ENCODE measurements around the gene PACRG.

Gene PACRG

GRCh38 chr6:163262080-163262479, 534.3 kb downstream of the PACRG start:
- TF ChIP-seq TAF1 (IDR thresholded peaks at IDR 0.05; ENCODE audit: borderline replicate concordance, low read depth, low read length) (no peak), POLR2AphosphoS5 (IDR thresholded peaks at IDR 0.05; ENCODE audit: low read depth, low read length) (no peak), POLR2A (IDR thresholded peaks at IDR 0.05; ENCODE audit: low read depth, low read length) (no peak)
- no peak for FAIRE-seq
- DNase-seq (ENCODE audit: insufficient read length) = no peak

GRCh38 chr6:163263196-163263595, 535.4 kb downstream of the PACRG start:
- DNase-seq (ENCODE audit: insufficient read length) (no peak), FAIRE-seq (no peak)
- TF ChIP-seq POLR2A (IDR thresholded peaks at IDR 0.05; ENCODE audit: low read depth, low read length) (no peak), TAF1 (IDR thresholded peaks at IDR 0.05; ENCODE audit: borderline replicate concordance, low read depth, low read length) (no peak), POLR2AphosphoS5 (IDR thresholded peaks at IDR 0.05; ENCODE audit: low read depth, low read length) (no peak)

- FAIRE-seq (no peak), DNase-seq (ENCODE audit: insufficient read length) (no peak)
- TF ChIP-seq POLR2AphosphoS5 (IDR thresholded peaks at IDR 0.05; ENCODE audit: low read depth, low read length) (no peak), TAF1 (IDR thresholded peaks at IDR 0.05; ENCODE audit: borderline replicate concordance, low read depth, low read length) (no peak), POLR2A (IDR thresholded peaks at IDR 0.05; ENCODE audit: low read depth, low read length) (no peak)
Observed at GRCh38 chr6:163263998-163264661, 536.4 kb downstream of the PACRG start.

GRCh38 chr6:163264662-163265035, 536.9 kb downstream of the PACRG start:
- DNase-seq (ENCODE audit: insufficient read length) (no peak), FAIRE-seq (no peak)

GRCh38 chr6:163281634-163282033, 553.9 kb downstream of the PACRG start:
- DNase-seq (ENCODE audit: insufficient read length) = no peak
- no peak for TF ChIP-seq POLR2AphosphoS5 (IDR thresholded peaks at IDR 0.05; ENCODE audit: low read depth, low read length)
- no peak for FAIRE-seq

More at GRCh38 chr6:163264662-163265035, 536.9 kb downstream of the PACRG start:
- TF ChIP-seq POLR2AphosphoS5 (IDR thresholded peaks at IDR 0.05; ENCODE audit: low read depth, low read length) (no peak), TAF1 (IDR thresholded peaks at IDR 0.05; ENCODE audit: borderline replicate concordance, low read depth, low read length) (no peak), POLR2A (IDR thresholded peaks at IDR 0.05; ENCODE audit: low read depth, low read length) (no peak)

GRCh38 chr6:163282672-163283071, 554.9 kb downstream of the PACRG start:
- TF ChIP-seq POLR2AphosphoS5 (IDR thresholded peaks at IDR 0.05; ENCODE audit: low read depth, low read length) (no peak), POLR2A (IDR thresholded peaks at IDR 0.05; ENCODE audit: low read depth, low read length) (no peak), TAF1 (IDR thresholded peaks at IDR 0.05; ENCODE audit: borderline replicate concordance, low read depth, low read length) (no peak)
- FAIRE-seq (no peak), DNase-seq (ENCODE audit: insufficient read length) (no peak)

GRCh38 chr6:163284151-163284550, 556.4 kb downstream of the PACRG start:
- FAIRE-seq (no peak), DNase-seq (ENCODE audit: insufficient read length) (no peak)
- no peak for TF ChIP-seq POLR2A (IDR thresholded peaks at IDR 0.05; ENCODE audit: low read depth, low read length)
- no peak for TF ChIP-seq TAF1 (IDR thresholded peaks at IDR 0.05; ENCODE audit: borderline replicate concordance, low read depth, low read length)
- no peak for TF ChIP-seq POLR2AphosphoS5 (IDR thresholded peaks at IDR 0.05; ENCODE audit: low read depth, low read length)

GRCh38 chr6:163285691-163286090, 557.9 kb downstream of the PACRG start:
- FAIRE-seq (no peak), DNase-seq (ENCODE audit: insufficient read length) (no peak)
- TF ChIP-seq POLR2A (IDR thresholded peaks at IDR 0.05; ENCODE audit: low read depth, low read length) (no peak), TAF1 (IDR thresholded peaks at IDR 0.05; ENCODE audit: borderline replicate concordance, low read depth, low read length) (no peak), POLR2AphosphoS5 (IDR thresholded peaks at IDR 0.05; ENCODE audit: low read depth, low read length) (no peak)

- DNase-seq (ENCODE audit: insufficient read length) (no peak), FAIRE-seq (no peak)
- no peak for TF ChIP-seq POLR2AphosphoS5 (IDR thresholded peaks at IDR 0.05; ENCODE audit: low read depth, low read length)
- no peak for TF ChIP-seq TAF1 (IDR thresholded peaks at IDR 0.05; ENCODE audit: borderline replicate concordance, low read depth, low read length)
- no peak for TF ChIP-seq POLR2A (IDR thresholded peaks at IDR 0.05; ENCODE audit: low read depth, low read length)
Observed at GRCh38 chr6:163287626-163288025, 559.9 kb downstream of the PACRG start.

GRCh38 chr6:163288066-163288465, 560.3 kb downstream of the PACRG start:
- no peak for FAIRE-seq
- no peak for TF ChIP-seq TAF1 (IDR thresholded peaks at IDR 0.05; ENCODE audit: borderline replicate concordance, low read depth, low read length)
- no peak for TF ChIP-seq POLR2AphosphoS5 (IDR thresholded peaks at IDR 0.05; ENCODE audit: low read depth, low read length)
- TF ChIP-seq POLR2A (IDR thresholded peaks at IDR 0.05; ENCODE audit: low read depth, low read length) = no peak
- DNase-seq (ENCODE audit: insufficient read length) = no peak

GRCh38 chr6:163288915-163289314, 561.1 kb downstream of the PACRG start:
- DNase-seq (ENCODE audit: insufficient read length) (no peak), FAIRE-seq (no peak)
- TF ChIP-seq TAF1 (IDR thresholded peaks at IDR 0.05; ENCODE audit: borderline replicate concordance, low read depth, low read length) = no peak
- TF ChIP-seq POLR2AphosphoS5 (IDR thresholded peaks at IDR 0.05; ENCODE audit: low read depth, low read length) = no peak
- no peak for TF ChIP-seq POLR2A (IDR thresholded peaks at IDR 0.05; ENCODE audit: low read depth, low read length)

GRCh38 chr6:163289447-163289846, 561.7 kb downstream of the PACRG start:
- DNase-seq (ENCODE audit: insufficient read length) (no peak), FAIRE-seq (no peak)
- TF ChIP-seq POLR2A (IDR thresholded peaks at IDR 0.05; ENCODE audit: low read depth, low read length) (no peak), TAF1 (IDR thresholded peaks at IDR 0.05; ENCODE audit: borderline replicate concordance, low read depth, low read length) (no peak), POLR2AphosphoS5 (IDR thresholded peaks at IDR 0.05; ENCODE audit: low read depth, low read length) (no peak)

Data from GM12892 (cell line).